Fibroblast of the conjunctiva (primary cell): ENCODE measurements around the gene STX2.
"Not testable (repeated sequence)": the region's sequence is repeated elsewhere in the genome, so short reads cannot be mapped to it uniquely, and the experiment has no call there.

Experiments used
- DNase-seq: peaks from one replicate; pipeline ENCODE4 v3.0.0-alpha.2; 2010; ENCODE audit warnings: low read depth

The STX2 gene

GRCh38 chr12:130870442-130871285 is 31.6 kb upstream of the STX2 start:
- peak; percentile 98 for DNase-seq

GRCh38 chr12:130868412-130868811 is 29.4 kb upstream of the STX2 start:
- DNase-seq, result no peak

- DNase-seq, result no peak
Observed at GRCh38 chr12:130863298-130863697, 24.2 kb upstream of the STX2 start.

- DNase-seq, result not testable (repeated sequence)
Observed at GRCh38 chr12:130862771-130863170, 23.7 kb upstream of the STX2 start.

- no peak for DNase-seq
Observed at GRCh38 chr12:130862161-130862560, 23.1 kb upstream of the STX2 start.

- DNase-seq, result no peak
Observed at GRCh38 chr12:130860311-130860710, 21.3 kb upstream of the STX2 start.

GRCh38 chr12:130859161-130859560 is 20.1 kb upstream of the STX2 start:
- no peak for DNase-seq

- no peak for DNase-seq
Observed at GRCh38 chr12:130858084-130858483, 19.0 kb upstream of the STX2 start.

- DNase-seq, result no peak
Observed at GRCh38 chr12:130856088-130856487, 17.0 kb upstream of the STX2 start.

GRCh38 chr12:130850418-130851021 is 11.5 kb upstream of the STX2 start:
- DNase-seq, result no peak

GRCh38 chr12:130849561-130850417 is 10.7 kb upstream of the STX2 start:
- no peak for DNase-seq

- DNase-seq, result not testable (repeated sequence)
Observed at GRCh38 chr12:130848785-130849305, 9.8 kb upstream of the STX2 start.

GRCh38 chr12:130848105-130848504 is 9.1 kb upstream of the STX2 start:
- not testable (repeated sequence) for DNase-seq

- DNase-seq, result no peak
Observed at GRCh38 chr12:130847112-130847511, 8.1 kb upstream of the STX2 start.

- DNase-seq, result peak; percentile 83
Observed at GRCh38 chr12:130846369-130846768, 7.3 kb upstream of the STX2 start.

- no peak for DNase-seq
Observed at GRCh38 chr12:130839770-130840404, 837 bp upstream of the STX2 start.

- no peak for DNase-seq
Observed at GRCh38 chr12:130838284-130838950, 633 bp downstream of the STX2 start.

GRCh38 chr12:130835436-130835835 is 3.6 kb downstream of the STX2 start:
- DNase-seq, result no peak

- DNase-seq, result no peak
Observed at GRCh38 chr12:130835011-130835410, 4.0 kb downstream of the STX2 start.

GRCh38 chr12:130832561-130833209 is 6.4 kb downstream of the STX2 start:
- DNase-seq, result peak; percentile 56
